ENCODE data around the gene MAP1A.
"Not testable (repeated sequence)": the region's sequence is repeated elsewhere in the genome, so short reads cannot be mapped to it uniquely, and the experiment has no call there.

Gene MAP1A

GRCh38 chr15:43531018-43531670 lies 13.7 kb downstream of the MAP1A start:
- no peak for DNase-seq

DNA sequence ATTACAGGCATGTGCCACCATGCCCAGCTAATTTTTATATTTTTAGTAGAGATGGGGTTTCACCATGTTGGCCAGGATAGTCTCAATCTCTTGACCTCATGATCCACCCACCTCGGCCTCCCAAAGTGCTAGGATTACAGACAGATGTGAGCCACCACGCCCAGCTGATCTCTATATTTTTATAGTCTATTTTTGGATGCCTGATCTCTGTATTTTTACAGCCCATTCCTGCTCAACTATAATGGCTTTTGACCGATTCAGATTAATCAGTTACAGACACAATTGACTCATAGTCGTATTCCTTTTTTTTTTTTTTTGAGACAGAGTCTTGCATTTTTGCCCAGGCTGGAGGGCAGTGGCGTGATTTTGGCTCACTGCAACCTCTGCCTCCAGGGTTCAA lies 15.4 kb downstream of the MAP1A start:
- DNase-seq: not testable (repeated sequence)

DNA sequence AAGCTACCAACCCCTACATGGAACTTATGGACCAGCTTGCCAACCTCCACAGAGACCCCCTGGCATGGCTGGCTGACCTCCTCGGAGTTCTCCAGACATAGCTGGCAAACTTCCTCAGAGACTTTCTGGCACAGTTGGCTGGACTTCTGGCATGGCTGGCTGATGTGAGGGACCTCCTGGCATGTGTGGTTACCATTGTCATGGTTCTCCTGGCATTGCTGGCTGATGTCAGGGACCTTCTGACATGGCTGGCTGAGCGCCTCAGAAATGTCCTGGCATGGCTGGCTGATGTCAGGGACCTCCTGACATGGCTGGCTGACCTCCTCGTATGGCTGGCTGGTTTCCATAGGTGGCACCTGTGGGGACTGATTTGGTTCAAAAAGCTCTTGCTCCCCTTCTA lies 17.5 kb downstream of the MAP1A start:
- DNase-seq: no peak

- no peak for DNase-seq
These were observed 20.7 kb downstream of the MAP1A start for GRCh38 chr15:43538091-43538490.

DNA sequence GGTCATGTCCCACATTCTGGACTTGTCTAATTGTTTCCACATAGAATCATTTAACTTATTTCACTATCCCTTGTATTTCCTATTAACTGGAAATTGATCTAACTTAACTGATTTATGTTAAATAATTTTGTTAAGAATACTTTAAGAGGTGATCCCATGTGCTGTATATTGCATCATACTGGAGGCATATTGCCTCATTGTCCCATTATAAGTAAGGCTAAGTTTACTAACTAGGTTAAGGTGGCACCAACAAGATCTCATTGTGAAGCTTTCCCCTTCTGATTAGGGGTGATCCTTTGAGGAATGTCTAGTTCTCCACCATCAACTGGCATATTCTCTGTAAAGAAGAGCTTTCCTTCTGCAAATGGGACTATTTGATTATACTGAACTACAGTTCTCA lies 24.4 kb downstream of the MAP1A start:
- peak; percentile 15 for DNase-seq

GRCh38 chr15:43544266-43544665 lies 26.9 kb downstream of the MAP1A start:
- DNase-seq: no peak

GRCh38 chr15:43545426-43545825 lies 28.0 kb downstream of the MAP1A start:
- DNase-seq: no peak

DNA sequence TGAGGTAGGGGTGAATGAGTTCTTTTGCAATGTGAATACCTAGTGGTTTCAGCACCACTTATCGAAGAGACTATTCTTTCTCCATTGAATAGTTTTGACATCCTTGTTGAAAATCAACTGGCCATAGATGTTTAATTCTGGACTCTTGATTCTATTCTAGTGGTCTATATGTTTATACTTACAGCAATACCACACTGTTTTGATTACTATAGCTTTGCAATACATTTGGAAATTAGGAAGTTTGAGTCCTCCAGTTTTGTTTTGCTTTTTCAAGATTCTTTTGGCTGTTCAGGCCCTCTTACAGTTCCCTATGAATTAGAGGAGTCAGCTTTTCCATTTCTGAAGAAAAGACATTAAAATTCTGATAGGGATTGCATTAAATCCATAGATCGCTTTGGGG lies 30.1 kb downstream of the MAP1A start:
- no peak for DNase-seq

GRCh38 chr15:43550527-43551363 lies 33.3 kb downstream of the MAP1A start:
- no peak for DNase-seq

DNA sequence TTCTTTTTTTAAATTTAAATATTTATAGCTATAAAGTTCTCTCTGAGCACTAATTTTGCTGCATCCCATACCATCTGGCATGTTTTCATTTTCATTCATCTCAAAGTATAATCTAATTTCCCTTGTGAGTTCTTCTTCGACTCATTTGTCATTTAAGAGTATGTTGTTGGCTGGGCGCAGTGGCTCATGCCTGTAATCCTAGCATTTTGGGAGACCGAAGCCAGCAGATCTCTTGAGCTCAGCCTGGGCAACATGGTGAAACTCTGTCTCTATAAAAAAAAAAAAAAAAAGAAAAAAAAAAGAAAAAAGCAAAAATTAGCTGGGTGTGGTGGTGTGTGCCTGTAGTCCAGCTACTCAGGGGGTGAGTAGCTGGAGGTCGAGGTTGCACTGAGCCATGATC lies 34.8 kb downstream of the MAP1A start:
- DNase-seq: no peak

GRCh38 chr15:43552986-43553385 lies 35.6 kb downstream of the MAP1A start:
- DNase-seq: no peak

GRCh38 chr15:43562753-43563152 lies 45.3 kb downstream of the MAP1A start:
- not testable (repeated sequence) for DNase-seq

- DNase-seq: not testable (repeated sequence)
These were observed 46.4 kb downstream of the MAP1A start for GRCh38 chr15:43563793-43564192.

GRCh38 chr15:43566615-43567014 lies 49.2 kb downstream of the MAP1A start:
- not testable (repeated sequence) for DNase-seq

DNA sequence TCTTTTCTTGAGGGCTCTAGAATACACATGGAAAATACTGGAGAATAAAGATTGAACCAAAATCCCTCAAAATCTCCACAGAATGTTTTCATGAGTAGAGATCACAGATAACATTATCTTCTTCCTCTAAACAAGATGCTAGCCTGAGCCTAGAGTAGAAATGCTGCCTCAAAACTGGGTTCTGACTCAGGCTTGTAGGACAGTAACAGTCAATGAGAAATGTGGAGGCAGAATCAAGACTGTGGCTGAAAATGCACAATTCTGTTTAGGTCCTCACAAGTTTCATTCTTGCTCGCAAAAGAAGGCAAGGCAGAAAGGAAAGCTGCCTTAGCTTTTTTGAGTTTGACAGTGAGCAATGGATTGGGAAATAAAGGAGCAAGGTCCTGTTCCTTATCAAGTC lies 57.2 kb downstream of the MAP1A start:
- DNase-seq: not testable (repeated sequence)
